GM19397 (cell line): ENCODE data around the gene GAB1.

Source experiments
- ATAC-seq: cut with Tn5 transposase; IDR thresholded peaks from one replicate; pipeline ENCODE4 v1.9.1; 2021; ENCODE audit warnings: mild to moderate bottlenecking, moderate library complexity; ENCODE audit not compliant: unreplicated experiment

Gene GAB1

DNA sequence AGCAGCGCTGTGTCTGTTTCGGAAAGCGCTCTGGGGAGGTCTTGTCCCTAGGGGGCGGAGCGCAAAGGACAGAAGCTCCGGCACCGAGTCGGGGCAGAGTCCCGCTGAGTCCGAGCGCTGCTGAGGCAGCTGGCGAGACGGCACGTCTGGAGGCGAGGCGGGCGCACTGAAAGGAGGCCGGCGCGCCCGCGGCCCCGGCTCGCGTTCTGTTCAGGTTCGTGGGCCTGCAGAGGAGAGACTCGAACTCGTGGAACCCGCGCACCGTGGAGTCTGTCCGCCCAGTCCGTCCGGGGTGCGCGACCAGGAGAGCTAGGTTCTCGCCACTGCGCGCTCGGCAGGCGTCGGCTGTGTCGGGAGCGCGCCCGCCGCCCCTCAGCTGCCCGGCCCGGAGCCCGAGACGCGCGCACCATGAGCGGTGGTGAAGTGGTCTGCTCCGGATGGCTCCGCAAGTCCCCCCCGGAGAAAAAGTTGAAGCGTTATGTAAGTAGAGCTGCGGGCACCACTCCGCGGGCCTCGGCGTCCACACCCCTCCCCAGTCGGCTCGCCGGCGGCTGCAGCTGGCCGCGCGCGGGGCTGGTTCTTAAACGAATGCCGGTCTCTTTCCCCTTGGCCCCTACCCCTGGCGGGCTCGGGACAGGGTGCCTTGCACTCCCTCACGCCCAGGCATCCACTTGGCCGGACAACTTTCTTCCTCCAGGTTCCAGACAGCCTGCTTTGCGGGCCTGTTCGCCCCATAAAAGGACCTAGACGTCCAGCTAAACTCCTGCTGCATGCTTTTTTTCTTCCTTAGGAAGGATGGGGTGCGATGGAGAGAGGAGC, at the start of gene GAB1:
TSS of gene GAB1 (plus strand) at position 96 of the 819 bp plus-strand sequence. CDS start at position 409, 313 bp downstream.
- ATAC-seq = peak; percentile 74

GRCh38 chr4:143287572-143287923, 49.1 kb upstream of the GAB1 start:
- ATAC-seq = no peak

- ATAC-seq = no peak
These were observed 48.5 kb upstream of the GAB1 start for GRCh38 chr4:143288171-143288570.

- ATAC-seq = no peak
These were observed 47.3 kb upstream of the GAB1 start for GRCh38 chr4:143289370-143289769.

DNA sequence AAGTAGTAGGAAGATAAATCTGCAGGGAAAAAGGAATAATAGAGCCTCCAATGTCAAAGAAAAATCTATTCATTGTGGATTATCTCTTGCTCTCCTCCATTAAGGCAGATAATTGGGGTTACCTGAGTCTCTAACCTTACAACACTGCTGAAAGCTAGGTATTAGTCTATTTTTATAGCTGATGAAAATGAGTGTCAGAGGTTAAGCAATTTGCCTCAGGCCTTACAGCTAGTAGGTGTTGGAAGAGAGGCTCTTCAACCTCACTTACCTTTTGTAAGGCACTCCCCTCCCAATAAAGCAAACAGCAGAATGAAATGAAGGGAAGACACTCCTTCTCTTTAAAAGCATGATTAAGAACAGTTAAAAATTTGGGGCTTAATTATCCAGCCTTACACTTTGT, 45.4 kb upstream of the GAB1 start:
- ATAC-seq = no peak

- ATAC-seq = no peak
These were observed 43.8 kb upstream of the GAB1 start for GRCh38 chr4:143292858-143293257.

GRCh38 chr4:143294310-143294709, 42.4 kb upstream of the GAB1 start:
- ATAC-seq = no peak

DNA sequence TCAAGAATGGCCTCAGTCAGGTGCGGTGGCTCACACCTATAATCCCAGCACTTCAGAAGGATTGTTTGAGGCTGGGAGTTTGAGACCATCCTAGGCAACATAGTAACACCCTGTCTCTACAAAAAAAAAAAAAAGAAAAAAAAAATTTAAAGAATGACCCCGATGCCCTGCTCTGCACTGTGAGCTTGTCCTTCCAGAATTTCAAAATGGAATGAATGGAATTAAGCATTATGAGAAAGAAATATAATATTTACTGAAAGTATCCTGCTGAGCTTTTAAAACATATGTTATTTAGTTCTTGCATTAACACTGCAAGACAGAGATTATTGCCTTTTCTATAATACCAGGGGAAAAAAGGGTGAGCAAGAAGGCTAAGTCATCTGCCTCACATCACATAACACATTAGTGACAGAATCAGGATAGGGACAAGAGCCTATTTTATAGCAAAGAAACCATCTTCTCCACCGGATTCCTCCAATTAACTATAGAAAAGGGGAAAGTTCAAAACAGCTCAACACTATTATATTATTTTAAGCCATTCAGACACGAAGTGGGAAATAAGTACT, 41.9 kb upstream of the GAB1 start:
- no peak for ATAC-seq

DNA sequence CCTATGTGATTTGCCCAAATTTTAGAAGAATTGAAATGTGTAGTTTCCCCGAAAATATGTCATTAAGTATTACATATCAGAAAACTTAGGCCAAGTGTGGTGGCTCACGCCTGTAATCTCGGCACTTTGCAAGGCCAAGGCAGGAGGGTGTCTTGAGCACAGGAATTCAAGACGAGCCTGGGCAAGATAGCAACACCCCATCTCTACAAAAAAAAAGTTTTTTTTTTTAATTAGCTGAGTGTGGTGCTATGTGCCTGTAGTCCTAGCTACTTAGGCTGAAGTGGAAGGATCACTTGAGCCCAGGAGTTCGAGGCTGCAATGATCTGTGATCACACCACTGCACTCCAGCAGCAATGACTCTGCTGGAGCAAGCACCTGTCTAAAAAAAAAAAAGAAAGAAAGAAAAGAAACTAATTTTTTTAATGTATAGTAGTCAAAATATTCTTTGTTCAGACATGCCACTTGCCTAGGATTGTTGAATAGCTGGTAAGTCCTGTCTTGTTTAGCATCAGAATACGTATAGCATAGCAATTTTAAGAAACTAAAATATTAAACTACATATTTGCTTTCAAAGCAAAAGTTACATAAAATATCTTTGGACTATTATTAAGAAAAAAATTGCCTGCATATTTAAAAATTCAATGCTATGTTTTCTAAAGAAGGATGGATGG, 40.1 kb upstream of the GAB1 start:
- ATAC-seq = no peak

- no peak for ATAC-seq
These were observed 35.8 kb upstream of the GAB1 start for GRCh38 chr4:143300860-143301259.

DNA sequence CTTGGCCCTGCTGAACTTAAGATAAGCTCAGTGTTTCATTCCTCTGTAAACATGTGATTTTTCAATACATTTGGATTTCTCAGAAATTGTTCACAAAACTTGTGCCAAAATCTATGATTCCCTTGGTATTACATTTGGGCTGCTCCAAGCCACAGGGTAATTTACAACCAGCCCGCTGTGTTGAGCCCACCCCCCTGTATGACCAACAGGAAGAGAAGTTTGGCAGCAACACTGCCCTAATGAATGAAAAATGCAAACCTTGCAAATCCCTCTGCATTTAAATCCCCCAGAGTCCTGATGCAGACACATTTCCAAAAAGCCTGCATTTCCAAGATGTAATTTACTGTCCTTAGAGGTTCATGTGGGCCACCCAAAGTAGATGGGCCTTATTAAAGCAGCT, 34.1 kb upstream of the GAB1 start:
- ATAC-seq = no peak

GRCh38 chr4:143306788-143307187, 29.9 kb upstream of the GAB1 start:
- no peak for ATAC-seq

GRCh38 chr4:143307531-143307930, 29.1 kb upstream of the GAB1 start:
- no peak for ATAC-seq

- no peak for ATAC-seq
These were observed 28.3 kb upstream of the GAB1 start for GRCh38 chr4:143308377-143308776.

GRCh38 chr4:143311924-143312323, 24.8 kb upstream of the GAB1 start:
- ATAC-seq = no peak

- ATAC-seq = no peak
These were observed 23.2 kb upstream of the GAB1 start for GRCh38 chr4:143313521-143313920.

- ATAC-seq = no peak
These were observed 22.7 kb upstream of the GAB1 start for GRCh38 chr4:143313996-143314395.

DNA sequence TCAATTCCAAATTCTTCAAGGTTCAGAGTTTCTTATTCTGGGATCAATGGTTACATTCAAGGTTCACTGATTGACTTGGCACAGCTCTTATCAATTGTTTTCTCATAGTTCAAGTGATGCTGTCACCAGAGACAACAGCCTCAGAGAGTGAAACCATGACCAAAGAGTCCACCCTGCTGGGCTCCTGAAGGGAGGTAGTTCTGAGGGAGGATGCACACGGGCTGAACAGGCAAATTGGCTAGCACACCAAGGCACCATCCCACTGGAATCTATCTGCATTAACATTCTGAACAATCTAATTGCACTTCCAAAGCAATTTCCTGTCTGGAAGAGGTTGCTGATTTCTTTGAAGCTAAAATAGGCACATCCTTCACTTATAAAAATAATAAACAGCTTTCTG, 16.6 kb upstream of the GAB1 start:
- ATAC-seq = no peak

DNA sequence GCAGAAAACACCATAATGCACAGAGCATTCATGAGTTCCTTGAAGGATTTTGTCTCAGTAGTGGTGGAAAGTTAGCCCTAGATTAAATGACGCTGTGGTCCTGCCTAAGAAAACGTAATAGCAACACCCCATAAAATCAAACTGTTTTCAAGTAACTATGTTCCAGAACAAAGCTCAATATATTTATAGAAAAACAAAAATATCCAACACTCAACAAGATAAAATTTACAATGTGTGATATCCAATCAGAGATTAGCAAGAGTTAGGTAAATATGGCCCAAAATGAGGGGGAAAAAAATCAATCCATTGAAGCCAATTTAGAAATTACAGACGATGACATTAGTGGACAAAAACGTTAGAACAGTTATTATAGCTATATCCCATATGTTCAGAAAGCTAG, 9.9 kb upstream of the GAB1 start:
- ATAC-seq = no peak

DNA sequence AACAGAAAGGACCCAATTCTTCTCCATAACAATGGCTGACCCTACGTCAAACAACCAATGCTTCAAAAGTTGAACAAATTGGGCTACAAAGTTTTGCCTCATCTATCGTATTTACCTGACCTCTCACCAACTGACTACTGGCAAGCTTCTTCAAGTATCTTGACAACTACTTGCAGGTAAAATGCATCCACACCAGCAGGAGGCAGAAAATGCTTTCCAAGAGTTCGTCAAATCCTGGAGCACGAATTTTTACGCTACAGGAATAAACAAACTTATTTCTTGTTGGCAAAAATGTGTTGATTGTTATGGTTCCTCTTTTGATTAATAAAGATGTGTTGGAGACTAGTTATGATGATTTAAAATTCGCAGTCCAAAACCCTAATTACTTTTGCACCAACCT, 6.7 kb upstream of the GAB1 start:
- ATAC-seq = no peak

- ATAC-seq = peak; percentile 49
These were observed 496 bp upstream of the GAB1 start for GRCh38 chr4:143335979-143336780.
